ENCODE results near the gene UNC5C. TPM values are rescaled to one million over a fixed set of nuclear protein-coding genes. Genes with fewer than 3 reads are reported as not detected.

Gene UNC5C
- total RNA-seq, 4 donors from 2014 or later = 1.2 to 5.0 (median 3.0) TPM

DNA sequence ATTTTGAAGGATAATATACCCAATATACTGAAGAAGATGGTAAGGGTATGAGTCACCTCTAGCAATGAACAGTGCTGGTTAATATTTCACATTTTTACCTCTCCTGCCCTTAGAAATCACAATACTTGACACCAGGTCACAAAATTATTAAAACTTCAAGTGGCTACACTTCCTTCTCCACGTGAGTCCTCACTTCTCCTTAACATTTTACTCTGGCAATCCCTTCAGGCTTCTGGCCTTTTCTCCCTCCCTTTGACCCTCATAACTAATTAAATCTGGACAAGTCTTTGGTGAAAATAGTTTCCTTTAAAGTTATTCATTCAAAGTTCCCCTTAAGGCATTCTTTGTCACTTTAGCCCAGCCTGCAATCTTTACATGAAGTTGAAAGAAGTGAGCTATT lies 190.4 kb downstream of the UNC5C start:
- peaks cover 0 to 5% (median 0%) of the 10 kb centered on the region in 4 donors for H3K4me1 ChIP-seq
- DNase-seq (ENCODE audit: low spot score in 2 of 2) = no peak
- H3K36me3 ChIP-seq = no peaks in the 10 kb centered on the region
- TF ChIP-seq, protein P1, sequence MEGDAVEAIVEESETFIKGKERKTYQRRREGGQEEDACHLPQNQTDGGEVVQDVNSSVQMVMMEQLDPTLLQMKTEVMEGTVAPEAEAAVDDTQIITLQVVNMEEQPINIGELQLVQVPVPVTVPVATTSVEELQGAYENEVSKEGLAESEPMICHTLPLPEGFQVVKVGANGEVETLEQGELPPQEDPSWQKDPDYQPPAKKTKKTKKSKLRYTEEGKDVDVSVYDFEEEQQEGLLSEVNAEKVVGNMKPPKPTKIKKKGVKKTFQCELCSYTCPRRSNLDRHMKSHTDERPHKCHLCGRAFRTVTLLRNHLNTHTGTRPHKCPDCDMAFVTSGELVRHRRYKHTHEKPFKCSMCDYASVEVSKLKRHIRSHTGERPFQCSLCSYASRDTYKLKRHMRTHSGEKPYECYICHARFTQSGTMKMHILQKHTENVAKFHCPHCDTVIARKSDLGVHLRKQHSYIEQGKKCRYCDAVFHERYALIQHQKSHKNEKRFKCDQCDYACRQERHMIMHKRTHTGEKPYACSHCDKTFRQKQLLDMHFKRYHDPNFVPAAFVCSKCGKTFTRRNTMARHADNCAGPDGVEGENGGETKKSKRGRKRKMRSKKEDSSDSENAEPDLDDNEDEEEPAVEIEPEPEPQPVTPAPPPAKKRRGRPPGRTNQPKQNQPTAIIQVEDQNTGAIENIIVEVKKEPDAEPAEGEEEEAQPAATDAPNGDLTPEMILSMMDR (IDR thresholded peaks at IDR 0.05) = no peak
- TF ChIP-seq POLR2A (IDR thresholded peaks at IDR 0.05) (no peak), EP300 (IDR thresholded peaks at IDR 0.05) (no peak)
- H3K27me3 ChIP-seq = no peaks in the 10 kb centered on the region
- H3K9me3 ChIP-seq = no peaks in the 10 kb centered on the region
- H3K27ac ChIP-seq = no peak overlapping the region
- H3K4me3 ChIP-seq = no peak overlapping the region
- WGBS, 2 donors = 32 to 43% methylated on average over 1 of the region's 1 CpG

DNA sequence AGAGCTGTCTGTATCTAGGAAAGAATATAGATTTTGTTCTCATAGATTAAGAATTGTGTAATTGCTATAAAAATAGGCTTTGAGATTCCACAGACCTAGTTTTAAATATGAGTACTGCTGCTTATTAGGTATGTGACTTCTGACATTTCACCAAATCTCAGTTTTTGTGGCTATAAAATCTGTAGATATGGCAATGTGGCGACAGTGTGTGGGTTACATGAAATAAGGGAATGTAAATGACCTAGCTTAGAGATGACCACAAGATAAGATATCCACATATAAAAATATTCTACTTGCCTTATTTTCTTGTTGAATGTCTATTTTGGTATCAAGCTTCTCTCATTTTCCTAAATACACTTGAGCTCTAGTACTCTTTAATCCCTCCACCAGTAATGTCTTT lies 193.8 kb downstream of the UNC5C start:
- no peak overlapping the region for H3K4me3 ChIP-seq
- 94 to 95% methylated on average over 1 of the region's 1 CpG for WGBS, 2 donors
- TF ChIP-seq EP300 (IDR thresholded peaks at IDR 0.05) (no peak), POLR2A (IDR thresholded peaks at IDR 0.05) (no peak)
- TF ChIP-seq, protein P1 (IDR thresholded peaks at IDR 0.05) = no peak
- no peaks in the 10 kb centered on the region for H3K36me3 ChIP-seq
- no peaks in the 10 kb centered on the region for H3K4me1 ChIP-seq
- no peak for DNase-seq (ENCODE audit: low spot score in 2 of 2)
- H3K27ac ChIP-seq = no peak overlapping the region
- no peaks in the 10 kb centered on the region for H3K9me3 ChIP-seq
- no peaks in the 10 kb centered on the region for H3K27me3 ChIP-seq

DNA sequence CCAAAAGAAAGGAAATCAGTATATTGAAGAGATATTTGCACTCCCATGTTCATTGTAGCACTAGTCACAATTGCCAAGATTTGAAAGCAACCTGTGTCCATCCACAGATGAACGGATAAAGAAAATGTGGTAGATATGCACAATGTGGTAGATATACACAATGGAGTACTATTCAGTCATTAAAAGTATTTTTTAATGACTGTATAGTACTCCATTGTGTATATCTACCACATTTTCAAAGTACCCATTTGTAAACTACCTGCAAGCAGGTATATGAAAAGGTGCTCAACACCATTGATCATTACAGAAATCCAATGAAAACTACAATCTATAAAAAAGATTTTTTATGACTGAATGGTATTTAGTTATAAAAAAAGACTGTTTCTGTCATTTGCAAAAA lies 200.4 kb downstream of the UNC5C start:
- no peak overlapping the region for H3K4me3 ChIP-seq
- H3K4me1 ChIP-seq = no peaks in the 10 kb centered on the region
- no peaks in the 10 kb centered on the region for H3K27me3 ChIP-seq
- no peak for TF ChIP-seq POLR2A (IDR thresholded peaks at IDR 0.05)
- no peak for TF ChIP-seq EP300 (IDR thresholded peaks at IDR 0.05)
- TF ChIP-seq, protein P1 (IDR thresholded peaks at IDR 0.05) = no peak
- peaks cover 0 to 23% (median 3%) of the 10 kb centered on the region in 4 donors for H3K9me3 ChIP-seq
- H3K27ac ChIP-seq = no peak overlapping the region
- H3K36me3 ChIP-seq = no peaks in the 10 kb centered on the region
- 90 to 96% methylated on average over 1 of the region's 1 CpG for WGBS, 2 donors
- no peak for DNase-seq (ENCODE audit: low spot score in 2 of 2)

GRCh38 chr4:95343235-95343634 lies 205.5 kb downstream of the UNC5C start:
- whole genome bisulfite sequencing, 2 donors = 96 to 100% methylated on average over 1 of the region's 1 CpG
- no peaks in the 10 kb centered on the region for H3K36me3 ChIP-seq

DNA sequence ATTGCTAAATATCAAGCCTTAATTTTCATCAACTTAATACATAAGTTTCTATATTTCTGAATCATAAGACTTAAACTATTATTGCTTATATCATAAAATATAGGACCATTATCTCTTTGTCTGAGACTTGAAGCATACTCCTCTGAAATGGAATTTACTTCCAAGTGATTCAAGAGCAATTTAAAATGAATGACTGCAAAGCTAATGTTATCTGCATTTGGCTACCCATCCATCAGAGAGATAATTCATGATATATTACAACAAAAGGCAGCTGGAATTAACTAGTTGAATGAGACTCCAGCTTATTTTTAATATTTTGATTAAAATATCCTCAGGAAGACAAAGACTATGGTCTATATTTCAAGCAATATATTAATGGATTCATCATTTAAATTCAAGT lies 208.6 kb downstream of the UNC5C start:
- no peak overlapping the region for H3K27ac ChIP-seq

More at GRCh38 chr4:95343235-95343634, 205.5 kb downstream of the UNC5C start:
- no peak for DNase-seq (ENCODE audit: low spot score in 2 of 2)
- no peaks in the 10 kb centered on the region for H3K4me1 ChIP-seq
- no peak overlapping the region for H3K27ac ChIP-seq
- H3K9me3 ChIP-seq = peaks cover 0 to 20% (median 3%) of the 10 kb centered on the region in 4 donors
- TF ChIP-seq POLR2A (IDR thresholded peaks at IDR 0.05) = no peak
- TF ChIP-seq, protein P1 (IDR thresholded peaks at IDR 0.05) = no peak
- TF ChIP-seq EP300 (IDR thresholded peaks at IDR 0.05) = no peak
- no peak overlapping the region for H3K4me3 ChIP-seq
- no peaks in the 10 kb centered on the region for H3K27me3 ChIP-seq

More for the DNA sequence above, 208.6 kb downstream of the UNC5C start:
- no peak overlapping the region for H3K4me3 ChIP-seq
- H3K27me3 ChIP-seq = no peaks in the 10 kb centered on the region
- H3K9me3 ChIP-seq = no peaks in the 10 kb centered on the region
- H3K4me1 ChIP-seq = no peaks in the 10 kb centered on the region
- no peak for TF ChIP-seq POLR2A (IDR thresholded peaks at IDR 0.05)
- no peak for TF ChIP-seq EP300 (IDR thresholded peaks at IDR 0.05)
- TF ChIP-seq, protein P1 (IDR thresholded peaks at IDR 0.05) = no peak
- no peak for DNase-seq (ENCODE audit: low spot score in 2 of 2)
- peaks cover 0 to under 1% (median 0%) of the 10 kb centered on the region in 3 donors for H3K36me3 ChIP-seq

Data from tibial nerve (tissue), 4 donors.